ENCODE measurements around the gene ANKMY2. TPM values are rescaled to one million over a fixed set of nuclear protein-coding genes. Genes with fewer than 3 reads are reported as not detected.
A peak's percentile ranks its signal among the peaks of the same experiment; 100 is the strongest.

ANKMY2 gene
- total RNA-seq, 4 donors from 2014 or later: 7.9 to 16.2 (median 8.6) TPM

GRCh38 chr7:16669581-16669980 is 24.0 kb upstream of the ANKMY2 start:
- H3K36me3 ChIP-seq: peaks cover 0 to 5% of the 10 kb centered on the region in 2 donors
- DNase-seq: no peak
- H3K27ac ChIP-seq: peak overlapping the region; percentile 84 to 89 (median 86)
- TF ChIP-seq CTCF (IDR thresholded peaks at IDR 0.05 in 4 of 5, conservative IDR thresholded peaks at IDR 0.05 in 1 of 5) (no peak), POLR2A (IDR thresholded peaks at IDR 0.05) (no peak)
- no peaks in the 10 kb centered on the region for H3K9me3 ChIP-seq
- in situ Hi-C loops (cut with MboI; ENCODE audit: low sequenced_read_pairs in 4 of 4) (no loop called here), intact Hi-C loops (cut with DNase I; ENCODE audit: low total_unique reads) (no loop called here)
- H3K27me3 ChIP-seq: no peaks in the 10 kb centered on the region
- no peak overlapping the region for H3K4me3 ChIP-seq
- H3K4me1 ChIP-seq: peaks cover 32 to 35% of the 10 kb centered on the region in 2 donors
- no peak for ATAC-seq

DNA sequence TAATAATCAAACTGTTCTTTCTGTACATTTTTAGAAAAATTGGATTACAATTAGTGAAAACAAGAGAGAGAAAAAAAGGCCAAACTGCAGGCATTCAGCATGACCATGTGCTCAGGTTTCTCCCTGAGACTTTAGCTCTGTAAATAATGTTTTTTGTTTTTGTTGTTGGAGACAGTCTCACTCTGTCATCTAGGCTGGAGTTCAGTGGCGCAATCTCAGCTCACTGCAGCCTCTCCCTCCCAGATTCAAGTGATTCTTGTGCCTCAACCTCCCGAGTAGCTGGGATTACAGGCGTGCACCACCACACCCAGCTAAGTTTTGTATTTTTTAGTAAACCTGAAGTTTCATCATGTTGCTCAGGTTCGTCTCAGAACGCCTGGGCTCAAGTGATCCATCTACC is 23.4 kb upstream of the ANKMY2 start:
- Histone ChIP-seq H3K27ac (peak overlapping the region; percentile 84 to 89 (median 86)), H3K36me3 (no peaks in the 10 kb centered on the region), H3K27me3 (no peaks in the 10 kb centered on the region), H3K9me3 (no peaks in the 10 kb centered on the region), H3K4me3 (peak overlapping the region in 1 of 4 donors; percentile 0), H3K4me1 (peaks cover 37 to 41% of the 10 kb centered on the region in 2 donors)
- TF ChIP-seq POLR2A (IDR thresholded peaks at IDR 0.05) (no peak), CTCF (IDR thresholded peaks at IDR 0.05 in 4 of 5, conservative IDR thresholded peaks at IDR 0.05 in 1 of 5) (no peak)
- ATAC-seq: no peak
- intact Hi-C loops (cut with DNase I; ENCODE audit: low total_unique reads): no loop called here
- DNase-seq: no peak
- in situ Hi-C loops (cut with MboI; ENCODE audit: low sequenced_read_pairs in 4 of 4): no loop called here

GRCh38 chr7:16668049-16668858 is 22.7 kb upstream of the ANKMY2 start:
- peak overlapping the region; percentile 84 to 89 (median 86) for H3K27ac ChIP-seq
- peak; percentile 97 to 98 for ATAC-seq
- no peaks in the 10 kb centered on the region for H3K27me3 ChIP-seq
- H3K36me3 ChIP-seq: no peaks in the 10 kb centered on the region
- TF ChIP-seq CTCF (IDR thresholded peaks at IDR 0.05 in 4 of 5, conservative IDR thresholded peaks at IDR 0.05 in 1 of 5) (no peak), POLR2A (IDR thresholded peaks at IDR 0.05) (peak in 1 of 2 donors; percentile 12)
- no peaks in the 10 kb centered on the region for H3K9me3 ChIP-seq
- H3K4me1 ChIP-seq: peaks cover 45 to 47% of the 10 kb centered on the region in 2 donors
- in situ Hi-C loops (cut with MboI; ENCODE audit: low sequenced_read_pairs in 4 of 4) (no loop called here), intact Hi-C loops (cut with DNase I; ENCODE audit: low total_unique reads) (no loop called here)
- DNase-seq: peak; percentile 59 to 85
- peak overlapping the region in 1 of 4 donors; percentile 0 for H3K4me3 ChIP-seq

DNA sequence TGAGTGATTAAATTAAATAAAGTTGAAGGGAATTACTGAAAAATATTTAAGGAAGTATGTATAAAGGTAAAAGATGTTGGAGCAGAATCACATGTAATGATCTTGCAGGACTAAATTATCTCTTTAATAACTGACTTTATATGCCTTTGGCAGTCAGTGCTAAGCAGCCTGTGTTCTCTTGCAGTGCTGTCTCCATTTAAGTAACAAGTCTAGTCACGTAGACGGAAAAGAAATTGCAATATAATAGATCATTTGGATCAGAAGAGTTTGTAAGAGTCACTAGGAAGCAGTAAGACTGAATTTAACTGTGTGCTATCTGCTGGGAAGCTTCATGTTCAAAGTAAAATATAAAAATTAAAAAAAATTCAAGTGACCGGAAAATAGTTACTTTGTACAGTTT is 21.8 kb upstream of the ANKMY2 start:
- intact Hi-C loops (cut with DNase I; ENCODE audit: low total_unique reads) (no loop called here), in situ Hi-C loops (cut with MboI; ENCODE audit: low sequenced_read_pairs in 4 of 4) (no loop called here)
- DNase-seq (no peak), ATAC-seq (no peak)
- H3K27me3 ChIP-seq: no peaks in the 10 kb centered on the region
- H3K36me3 ChIP-seq: no peaks in the 10 kb centered on the region
- TF ChIP-seq CTCF (IDR thresholded peaks at IDR 0.05 in 4 of 5, conservative IDR thresholded peaks at IDR 0.05 in 1 of 5) (no peak), POLR2A (IDR thresholded peaks at IDR 0.05) (no peak)
- H3K4me1 ChIP-seq: peaks cover 52 to 54% of the 10 kb centered on the region in 2 donors
- H3K9me3 ChIP-seq: no peaks in the 10 kb centered on the region
- H3K27ac ChIP-seq: peak overlapping the region; percentile 84 to 89 (median 86)
- H3K4me3 ChIP-seq: no peak overlapping the region
